A549 (cell line): Measurements from ENCODE around the gene ITIH3. TPM values are rescaled to one million over a fixed set of nuclear protein-coding genes. Genes with fewer than 3 reads are reported as not detected.

Experiments used
- ATAC-seq, 2 experiments: fragments of 200-7000 bp in 1 of 2; fragments of >200 bp in 1 of 2; cut with Nextera tagmentation in 1 of 2; cut with Tn5 transposase in 1 of 2; 3 replicates each; pipeline versions ENCODE4 v1.8.0 to v1.9.1; 2018 to 2020; ENCODE audit warnings: mild to moderate bottlenecking in 1 of 2, moderate library complexity in 1 of 2
- CTCF ChIA-PET: fragments of 300-600 bp; sonication (Branson Sonifier 250); formaldehyde crosslinking; extraction: SDS; loops from one replicate; lab custom pipeline; 2021; ENCODE audit warnings: antibody characterized with exemption, inconsistent platforms; lab: Yijun Ruan, JAX
- POLR2A ChIA-PET: fragments of 350-600 bp; formaldehyde crosslinking; extraction: SDS; loops from one replicate; lab custom pipeline; 2021; ENCODE audit warnings: antibody characterized with exemption, inconsistent platforms; lab: Yijun Ruan, JAX
- DNase-seq, 2 experiments: peaks; one replicate each; pipeline versions ENCODE4 v3.0.0 to v3.0.0-alpha.2; 2011 to 2016; ENCODE audit warnings: low read depth in 1 of 2, low spot score in 1 of 2
- FAIRE-seq: peaks from 2 replicates; lab custom pipeline; 2011; peaks lifted over from hg19 to GRCh38; lab: Jason Lieb, UNC
- H3K27ac ChIP-seq, 2 experiments: fragments of >200 bp; sonication (Bioruptor Twin); formaldehyde crosslinking; 3 replicates each; pipeline ENCODE4 v1.5.1; 2016 to 2017
- H3K4me1 ChIP-seq: fragments of >200 bp; sonication (Bioruptor Twin); formaldehyde crosslinking; 3 replicates; pipeline ENCODE4 v1.6.1; 2016
- H3K4me2 ChIP-seq: fragments of >200 bp; sonication (Bioruptor Twin); formaldehyde crosslinking; 3 replicates; pipeline ENCODE4 v1.6.1; 2016
- H3K4me3 ChIP-seq: fragments of >200 bp; sonication (Bioruptor Twin); formaldehyde crosslinking; 3 replicates; pipeline ENCODE4 v1.5.1; 2016
- H3K9me3 ChIP-seq: fragments of >200 bp; sonication (Bioruptor Twin); formaldehyde crosslinking; 3 replicates; pipeline ENCODE4 v1.6.1; 2016
- BHLHE40 ChIP-seq: IDR thresholded peaks from 2 replicates; pipeline ENCODE4 v1.6.1; 2012; ENCODE audit warnings: low read depth, low read length, inconsistent platforms
- CBX2 ChIP-seq: fragments of 200-600 bp; sonication (generic); IDR thresholded peaks from 2 replicates; pipeline ENCODE4 v1.6.1; 2016; ENCODE audit warnings: low read depth, mild to moderate bottlenecking, borderline replicate concordance
- CEBPB ChIP-seq, 2 experiments: fragments of >200 bp in 1 of 2; sonication (Bioruptor Twin) in 1 of 2; formaldehyde crosslinking in 1 of 2; IDR thresholded peaks; 2 replicates each; pipeline ENCODE4 v1.6.1; 2012 to 2016
- CTCF ChIP-seq: fragments of >200 bp; sonication (Bioruptor Twin); formaldehyde crosslinking; IDR thresholded peaks from 3 replicates; pipeline ENCODE4 v1.5.1; 2016
- EP300 ChIP-seq, 2 experiments: fragments of >200 bp; sonication (Bioruptor Twin); formaldehyde crosslinking; IDR thresholded peaks; 2 replicates in 1 of 2; 3 replicates in 1 of 2; pipeline ENCODE4 v1.6.1; 2016 to 2017
- ESRRA ChIP-seq: fragments of 150-350 bp; IDR thresholded peaks from 2 replicates; pipeline ENCODE4 v1.6.1; 2014; ENCODE audit warnings: mild to moderate bottlenecking, low read length, borderline replicate concordance
- HDAC2 ChIP-seq: fragments of 200-600 bp; sonication (generic); IDR thresholded peaks from 2 replicates; pipeline ENCODE4 v1.6.1; 2016
- HOXB5 ChIP-seq: fragments of 250-450 bp; sonication (Bioruptor Pico); IDR thresholded peaks from 2 replicates; pipeline ENCODE4 v1.5.0; 2020; ENCODE audit warnings: mild to moderate bottlenecking, moderate library complexity
- KDM1A ChIP-seq: fragments of 200-600 bp; sonication (generic); IDR thresholded peaks from 2 replicates; pipeline ENCODE4 v1.6.1; 2016; ENCODE audit warnings: low read depth, mild to moderate bottlenecking
- MAZ ChIP-seq: fragments of 150-350 bp; IDR thresholded peaks from 2 replicates; pipeline ENCODE4 v1.6.1; 2014; ENCODE audit warnings: antibody characterized with exemption, low read depth, low read length, borderline replicate concordance
- MYC ChIP-seq: IDR thresholded peaks from 2 replicates; pipeline ENCODE4 v1.6.1; 2012; ENCODE audit warnings: mild to moderate bottlenecking, inconsistent platforms, low read length, improper control_type of control experiment, borderline replicate concordance
- NPAS2 ChIP-seq: fragments of 250-450 bp; sonication (Bioruptor Pico); IDR thresholded peaks from 2 replicates; pipeline ENCODE4 v1.8.0; 2022; ENCODE audit warnings: mild to moderate bottlenecking, moderate library complexity, borderline replicate concordance
- PHF8 ChIP-seq: fragments of 200-600 bp; sonication (generic); IDR thresholded peaks from 2 replicates; pipeline ENCODE4 v1.6.1; 2016; ENCODE audit warnings: low read depth, mild to moderate bottlenecking, antibody characterized with exemption, moderate library complexity, borderline replicate concordance
- POLR2AphosphoS2 ChIP-seq: conservative IDR thresholded peaks from 2 replicates; pipeline ENCODE4 v1.6.1; 2012; ENCODE audit warnings: low read length, improper control_type of control experiment, inconsistent platforms
- RCOR1 ChIP-seq: fragments of 150-350 bp; IDR thresholded peaks from 2 replicates; pipeline ENCODE4 v1.6.1; 2014; ENCODE audit warnings: antibody characterized with exemption, low read length, low read depth
- RFX5 ChIP-seq: fragments of 450-650 bp; IDR thresholded peaks from 2 replicates; pipeline ENCODE4 v1.7.1; 2014; ENCODE audit warnings: antibody characterized with exemption, mild to moderate bottlenecking, moderate library complexity
- RNF2 ChIP-seq: fragments of 200-600 bp; sonication (generic); IDR thresholded peaks from 2 replicates; pipeline ENCODE4 v1.6.1; 2016; ENCODE audit warnings: low read depth, mild to moderate bottlenecking, antibody characterized with exemption, moderate library complexity, borderline replicate concordance
- TP53 ChIP-seq: fragments of 250-450 bp; sonication (Bioruptor Pico); IDR thresholded peaks from 2 replicates; pipeline ENCODE4 v1.5.0; 2021; ENCODE audit warnings: mild to moderate bottlenecking, moderate library complexity
- USF2 ChIP-seq: fragments of 450-650 bp; IDR thresholded peaks from 2 replicates; pipeline ENCODE4 v1.6.1; 2014; ENCODE audit warnings: antibody characterized with exemption
- ZC3H11A ChIP-seq: fragments of 450-650 bp; IDR thresholded peaks from 2 replicates; pipeline ENCODE4 v1.6.1; 2014; ENCODE audit warnings: antibody characterized with exemption, mild to moderate bottlenecking
- ZNF302 ChIP-seq: fragments of 250-450 bp; sonication (Bioruptor Pico); IDR thresholded peaks from 2 replicates; pipeline ENCODE4 v1.9.0; 2021; ENCODE audit warnings: inconsistent platforms, mild to moderate bottlenecking, moderate library complexity
- ZSCAN20 ChIP-seq: fragments of 250-450 bp; sonication (Bioruptor Pico); IDR thresholded peaks from 2 replicates; pipeline ENCODE4 v1.8.0; 2022; ENCODE audit warnings: mild to moderate bottlenecking, moderate library complexity
- WGBS: methylation state at CpG from one replicate; pipeline ENCODE4 v1.1.6; 2017; ENCODE audit errors: missing lambda C conversion rate; 5-methylcytosine and 5-hydroxymethylcytosine counted together
- polyA plus RNA-seq, 4 experiments: library from polyadenylated mRNA; depleted of rRNA in 3 of 4; stranded (reverse); fragments of >200 nt; fragmentation: RNase III in 1 of 4; extraction: RNeasy Plus Mini Kit Qiagen cat#74134 plus additional on column Dnase treatment in 1 of 4; gene quantifications; 2 replicates in 3 of 4; 3 replicates in 1 of 4; pipeline ENCODE4 v1.2.3, GENCODE V29; 2011 to 2017
- TF ChIP-seq, protein P1 (sequence below): fragments of 200-600 bp; sonication (generic); IDR thresholded peaks from 2 replicates; pipeline ENCODE4 v1.6.1; 2016; ENCODE audit warnings: antibody characterized with exemption, mild to moderate bottlenecking, moderate library complexity
- TF ChIP-seq, protein P2 (sequence below): IDR thresholded peaks from 2 replicates; pipeline ENCODE4 v1.6.1; 2012; ENCODE audit warnings: low read depth, borderline replicate concordance
- TF ChIP-seq, protein P3 (sequence below): fragments of 250-450 bp; sonication (Bioruptor Pico); IDR thresholded peaks from 2 replicates; pipeline ENCODE4 v1.5.0; 2021; ENCODE audit warnings: mild to moderate bottlenecking, moderate library complexity, borderline replicate concordance

ITIH3 gene
- polyA plus RNA-seq, 2 of the 4 experiments (the other 2 are of a cell fraction) = 0.09 TPM; not detected in 1

DNA sequence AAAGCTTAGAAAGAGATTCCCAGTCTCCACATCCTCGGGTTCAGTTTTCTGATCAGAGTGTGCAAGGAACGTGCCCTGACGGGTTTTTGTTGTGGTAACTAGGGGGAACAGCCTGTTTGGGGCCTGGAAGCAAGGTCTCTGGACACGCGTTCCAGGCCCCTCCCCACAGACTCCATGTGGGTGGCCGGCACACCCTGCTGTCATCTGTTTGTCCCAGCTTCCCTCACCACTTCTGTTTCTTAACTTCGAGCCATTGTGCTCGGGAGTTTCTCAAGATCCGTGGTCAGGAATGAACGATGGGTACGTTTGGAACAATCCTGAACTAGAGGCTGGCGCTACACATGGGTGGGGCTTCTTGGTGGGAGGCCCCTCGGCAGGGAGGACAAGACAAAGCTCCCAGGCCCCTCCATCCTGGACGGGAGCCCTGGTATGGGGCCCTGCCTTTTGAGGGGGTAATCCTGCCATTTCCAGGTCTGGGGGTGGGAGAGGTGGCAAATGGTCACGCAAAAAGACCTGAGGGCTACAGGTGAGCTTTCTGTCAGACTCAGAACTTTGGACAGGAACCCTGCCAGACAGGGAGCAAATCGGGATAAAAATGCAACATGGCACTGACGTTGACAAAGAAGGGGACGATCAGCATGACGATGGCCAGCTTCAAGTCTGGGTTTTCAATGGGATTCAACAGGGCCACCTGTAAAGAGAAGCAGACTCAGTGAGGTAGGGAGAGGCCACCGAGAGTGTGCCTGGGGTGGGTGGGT, 48.7 kb downstream of the ITIH3 start:
- WGBS = 78% methylated on average over 20 of the region's 20 CpGs
- DNase-seq (no peak), FAIRE-seq (no peak), ATAC-seq (no peak)
- Histone ChIP-seq H3K4me3 (no peak overlapping the region), H3K27ac (no peak overlapping the region), H3K9me3 (no peaks in the 10 kb centered on the region), H3K4me2 (no peak overlapping the region), H3K4me1 (no peaks in the 10 kb centered on the region)
- POLR2A ChIA-PET = no interaction called here
- CTCF ChIA-PET = interaction anchor here (0.7 to 3.0 kb wide), 3 partner anchors 7 to 230 kb away, joined by 3 to 10 read pairs (median 3); no protein-coding TSS in a partner anchor
- no peak for TF ChIP-seq ESRRA
- no peak for TF ChIP-seq ZNF302 (CRISPR knock-in tag)
- no peak for TF ChIP-seq CEBPB (IDR thresholded peaks at IDR 0.05)
- TF ChIP-seq MAZ = no peak
- TF ChIP-seq, protein P1, sequence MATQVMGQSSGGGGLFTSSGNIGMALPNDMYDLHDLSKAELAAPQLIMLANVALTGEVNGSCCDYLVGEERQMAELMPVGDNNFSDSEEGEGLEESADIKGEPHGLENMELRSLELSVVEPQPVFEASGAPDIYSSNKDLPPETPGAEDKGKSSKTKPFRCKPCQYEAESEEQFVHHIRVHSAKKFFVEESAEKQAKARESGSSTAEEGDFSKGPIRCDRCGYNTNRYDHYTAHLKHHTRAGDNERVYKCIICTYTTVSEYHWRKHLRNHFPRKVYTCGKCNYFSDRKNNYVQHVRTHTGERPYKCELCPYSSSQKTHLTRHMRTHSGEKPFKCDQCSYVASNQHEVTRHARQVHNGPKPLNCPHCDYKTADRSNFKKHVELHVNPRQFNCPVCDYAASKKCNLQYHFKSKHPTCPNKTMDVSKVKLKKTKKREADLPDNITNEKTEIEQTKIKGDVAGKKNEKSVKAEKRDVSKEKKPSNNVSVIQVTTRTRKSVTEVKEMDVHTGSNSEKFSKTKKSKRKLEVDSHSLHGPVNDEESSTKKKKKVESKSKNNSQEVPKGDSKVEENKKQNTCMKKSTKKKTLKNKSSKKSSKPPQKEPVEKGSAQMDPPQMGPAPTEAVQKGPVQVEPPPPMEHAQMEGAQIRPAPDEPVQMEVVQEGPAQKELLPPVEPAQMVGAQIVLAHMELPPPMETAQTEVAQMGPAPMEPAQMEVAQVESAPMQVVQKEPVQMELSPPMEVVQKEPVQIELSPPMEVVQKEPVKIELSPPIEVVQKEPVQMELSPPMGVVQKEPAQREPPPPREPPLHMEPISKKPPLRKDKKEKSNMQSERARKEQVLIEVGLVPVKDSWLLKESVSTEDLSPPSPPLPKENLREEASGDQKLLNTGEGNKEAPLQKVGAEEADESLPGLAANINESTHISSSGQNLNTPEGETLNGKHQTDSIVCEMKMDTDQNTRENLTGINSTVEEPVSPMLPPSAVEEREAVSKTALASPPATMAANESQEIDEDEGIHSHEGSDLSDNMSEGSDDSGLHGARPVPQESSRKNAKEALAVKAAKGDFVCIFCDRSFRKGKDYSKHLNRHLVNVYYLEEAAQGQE = no peak
- TF ChIP-seq BHLHE40 = no peak
- TF ChIP-seq HOXB5 (CRISPR knock-in tag) = no peak
- TF ChIP-seq RCOR1 = no peak
- TF ChIP-seq EP300 (IDR thresholded peaks at IDR 0.05) = no peak
- TF ChIP-seq PHF8 = no peak
- TF ChIP-seq, protein P2, sequence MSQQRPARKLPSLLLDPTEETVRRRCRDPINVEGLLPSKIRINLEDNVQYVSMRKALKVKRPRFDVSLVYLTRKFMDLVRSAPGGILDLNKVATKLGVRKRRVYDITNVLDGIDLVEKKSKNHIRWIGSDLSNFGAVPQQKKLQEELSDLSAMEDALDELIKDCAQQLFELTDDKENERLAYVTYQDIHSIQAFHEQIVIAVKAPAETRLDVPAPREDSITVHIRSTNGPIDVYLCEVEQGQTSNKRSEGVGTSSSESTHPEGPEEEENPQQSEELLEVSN = no peak

GRCh38 chr3:52843881-52844280, 49.3 kb downstream of the ITIH3 start:
- Histone ChIP-seq H3K4me2 (no peak overlapping the region), H3K4me3 (no peak overlapping the region), H3K9me3 (no peaks in the 10 kb centered on the region), H3K4me1 (no peaks in the 10 kb centered on the region), H3K27ac (no peak overlapping the region)
- no peak for FAIRE-seq
- no peak for DNase-seq
- POLR2A ChIA-PET = no interaction called here
- WGBS = 75% methylated on average over 2 of the region's 2 CpGs
- no peak for ATAC-seq
- CTCF ChIA-PET = interaction anchor here (1.6 kb wide), 1 partner anchor 229 kb away, joined by 3 read pairs; no protein-coding TSS in a partner anchor
- TF ChIP-seq, protein P3, sequence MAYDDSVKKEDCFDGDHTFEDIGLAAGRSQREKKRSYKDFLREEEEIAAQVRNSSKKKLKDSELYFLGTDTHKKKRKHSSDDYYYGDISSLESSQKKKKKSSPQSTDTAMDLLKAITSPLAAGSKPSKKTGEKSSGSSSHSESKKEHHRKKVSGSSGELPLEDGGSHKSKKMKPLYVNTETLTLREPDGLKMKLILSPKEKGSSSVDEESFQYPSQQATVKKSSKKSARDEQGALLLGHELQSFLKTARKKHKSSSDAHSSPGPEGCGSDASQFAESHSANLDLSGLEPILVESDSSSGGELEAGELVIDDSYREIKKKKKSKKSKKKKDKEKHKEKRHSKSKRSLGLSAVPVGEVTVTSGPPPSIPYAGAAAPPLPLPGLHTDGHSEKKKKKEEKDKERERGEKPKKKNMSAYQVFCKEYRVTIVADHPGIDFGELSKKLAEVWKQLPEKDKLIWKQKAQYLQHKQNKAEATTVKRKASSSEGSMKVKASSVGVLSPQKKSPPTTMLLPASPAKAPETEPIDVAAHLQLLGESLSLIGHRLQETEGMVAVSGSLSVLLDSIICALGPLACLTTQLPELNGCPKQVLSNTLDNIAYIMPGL (CRISPR knock-in tag) = no peak
- no peak for TF ChIP-seq ESRRA
- no peak for TF ChIP-seq USF2
- TF ChIP-seq MYC = no peak
- no peak for TF ChIP-seq CBX2
- no peak for TF ChIP-seq ZSCAN20 (CRISPR knock-in tag)
- TF ChIP-seq HOXB5 (CRISPR knock-in tag) = no peak
- no peak for TF ChIP-seq PHF8
- no peak for TF ChIP-seq NPAS2 (CRISPR knock-in tag)
- no peak for TF ChIP-seq RFX5
- no peak for TF ChIP-seq CTCF
- TF ChIP-seq ZC3H11A = no peak
- TF ChIP-seq HDAC2 = no peak
- no peak for TF ChIP-seq CEBPB (IDR thresholded peaks at IDR 0.05)
- TF ChIP-seq RCOR1 = no peak
- TF ChIP-seq POLR2AphosphoS2 = no peak
- no peak for TF ChIP-seq RNF2
- TF ChIP-seq TP53 (CRISPR knock-in tag) = no peak
- no peak for TF ChIP-seq KDM1A
- TF ChIP-seq, all 56 proteins: peak for 0
